Esophagus squamous epithelium (tissue), 4 donors: ENCODE measurements around the gene KLF11.

Experiments used
- POLR2A ChIP-seq, 4 donors: fragments of 450-650 bp; IDR thresholded peaks; one replicate each; pipeline ENCODE4 v1.6.1; 2017; ENCODE audit warnings: antibody characterized with exemption in 4 of 4, mild to moderate bottlenecking in 4 of 4, moderate library complexity in 3 of 4
- TF ChIP-seq, protein P1 (sequence below), 6 experiments: fragments of 450-650 bp in 4 of 6; fragments of 200-600 bp in 2 of 6; sonication (generic) in 2 of 6; IDR thresholded peaks; one replicate each; pipeline ENCODE4 v1.5.1; 2016 to 2019; ENCODE audit warnings: antibody characterized with exemption in 6 of 6, mild to moderate bottlenecking in 4 of 6, moderate library complexity in 4 of 6

DNA sequence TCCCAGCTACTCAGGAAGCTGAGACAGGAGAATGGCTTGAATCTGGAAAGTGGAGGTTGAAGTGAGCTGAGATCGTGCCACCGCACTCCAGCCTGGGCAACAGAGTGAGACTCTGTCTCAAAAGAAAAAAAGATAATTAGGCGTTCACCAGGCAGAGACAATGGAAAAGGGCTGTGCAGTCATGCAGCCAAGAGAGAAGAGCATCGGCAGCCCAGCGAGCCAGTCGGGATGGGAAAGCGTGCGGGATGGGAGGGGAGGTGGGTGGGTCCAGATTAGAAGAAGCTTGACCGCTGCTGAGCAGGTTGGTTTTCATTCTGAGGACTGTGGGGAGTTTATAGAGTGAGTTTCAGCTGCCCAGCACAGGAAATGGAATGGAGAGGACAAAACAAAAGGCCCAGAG lies 51.8 kb downstream of the KLF11 start:
- TF ChIP-seq, protein P1, sequence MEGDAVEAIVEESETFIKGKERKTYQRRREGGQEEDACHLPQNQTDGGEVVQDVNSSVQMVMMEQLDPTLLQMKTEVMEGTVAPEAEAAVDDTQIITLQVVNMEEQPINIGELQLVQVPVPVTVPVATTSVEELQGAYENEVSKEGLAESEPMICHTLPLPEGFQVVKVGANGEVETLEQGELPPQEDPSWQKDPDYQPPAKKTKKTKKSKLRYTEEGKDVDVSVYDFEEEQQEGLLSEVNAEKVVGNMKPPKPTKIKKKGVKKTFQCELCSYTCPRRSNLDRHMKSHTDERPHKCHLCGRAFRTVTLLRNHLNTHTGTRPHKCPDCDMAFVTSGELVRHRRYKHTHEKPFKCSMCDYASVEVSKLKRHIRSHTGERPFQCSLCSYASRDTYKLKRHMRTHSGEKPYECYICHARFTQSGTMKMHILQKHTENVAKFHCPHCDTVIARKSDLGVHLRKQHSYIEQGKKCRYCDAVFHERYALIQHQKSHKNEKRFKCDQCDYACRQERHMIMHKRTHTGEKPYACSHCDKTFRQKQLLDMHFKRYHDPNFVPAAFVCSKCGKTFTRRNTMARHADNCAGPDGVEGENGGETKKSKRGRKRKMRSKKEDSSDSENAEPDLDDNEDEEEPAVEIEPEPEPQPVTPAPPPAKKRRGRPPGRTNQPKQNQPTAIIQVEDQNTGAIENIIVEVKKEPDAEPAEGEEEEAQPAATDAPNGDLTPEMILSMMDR (IDR thresholded peaks at IDR 0.05) = no peak
- no peak for TF ChIP-seq POLR2A (IDR thresholded peaks at IDR 0.05)
